Colonic mucosa (tissue), 4 donors: ENCODE data around the gene TRAP1. TPM values are rescaled to one million over a fixed set of nuclear protein-coding genes. Genes with fewer than 3 reads are reported as not detected.

Experiments used
- DNase-seq: peaks from one replicate; pipeline ENCODE4 v3.0.0-alpha.2; 2020
- H3K27ac ChIP-seq: fragments of 200-600 bp; one replicate; pipeline ENCODE4 v1.8.0; 2021
- H3K27me3 ChIP-seq: fragments of 200-600 bp; one replicate; pipeline ENCODE4 v1.8.0; 2021
- H3K36me3 ChIP-seq: fragments of 200-600 bp; one replicate; pipeline ENCODE4 v1.8.0; 2021
- H3K4me1 ChIP-seq: fragments of 200-600 bp; one replicate; pipeline ENCODE4 v1.8.0; 2021; ENCODE audit warnings: mild to moderate bottlenecking
- H3K4me3 ChIP-seq: fragments of 200-600 bp; one replicate; pipeline ENCODE4 v1.8.0; 2021
- H3K9ac ChIP-seq, 2 donors: one replicate each; pipeline ENCODE4 v1.7.0; 2013; ENCODE audit warnings: control low read depth in 2 of 2, low read depth in 2 of 2, low read length in 2 of 2
- H3K9me3 ChIP-seq: fragments of 200-600 bp; one replicate; pipeline ENCODE4 v1.8.0; 2021
- intact Hi-C: fragments of 100-400 bp; cut with DNase I; formaldehyde crosslinking; loops from one replicate; pipeline ENCODE4 v1.14.1; 2022
- total RNA-seq, 2 donors: library from RNA; stranded (reverse); fragmentation: NEBNext Ultra II Directional in 1 of 2; extraction: Animal tissue kit (Norgen Biotek cat#: 25700) in 1 of 2; gene quantifications; one replicate each; pipeline ENCODE4 v1.2.1, GENCODE V29; 2021
- TF ChIP-seq, protein P1 (sequence below): fragments of 200-600 bp; IDR thresholded peaks from one replicate; pipeline ENCODE4 v1.8.0; 2022; ENCODE audit warnings: antibody characterized with exemption, mild to moderate bottlenecking
- donor health status: healthy.
- donor health status: DM: no; HTN: no; CAD: no.
- donor health status: DM: no; HTN: no; CAD: no.

TRAP1 gene
- total RNA-seq, 2 donors from 2014 or later = 75.0 to 165 TPM

- TF ChIP-seq, protein P1, sequence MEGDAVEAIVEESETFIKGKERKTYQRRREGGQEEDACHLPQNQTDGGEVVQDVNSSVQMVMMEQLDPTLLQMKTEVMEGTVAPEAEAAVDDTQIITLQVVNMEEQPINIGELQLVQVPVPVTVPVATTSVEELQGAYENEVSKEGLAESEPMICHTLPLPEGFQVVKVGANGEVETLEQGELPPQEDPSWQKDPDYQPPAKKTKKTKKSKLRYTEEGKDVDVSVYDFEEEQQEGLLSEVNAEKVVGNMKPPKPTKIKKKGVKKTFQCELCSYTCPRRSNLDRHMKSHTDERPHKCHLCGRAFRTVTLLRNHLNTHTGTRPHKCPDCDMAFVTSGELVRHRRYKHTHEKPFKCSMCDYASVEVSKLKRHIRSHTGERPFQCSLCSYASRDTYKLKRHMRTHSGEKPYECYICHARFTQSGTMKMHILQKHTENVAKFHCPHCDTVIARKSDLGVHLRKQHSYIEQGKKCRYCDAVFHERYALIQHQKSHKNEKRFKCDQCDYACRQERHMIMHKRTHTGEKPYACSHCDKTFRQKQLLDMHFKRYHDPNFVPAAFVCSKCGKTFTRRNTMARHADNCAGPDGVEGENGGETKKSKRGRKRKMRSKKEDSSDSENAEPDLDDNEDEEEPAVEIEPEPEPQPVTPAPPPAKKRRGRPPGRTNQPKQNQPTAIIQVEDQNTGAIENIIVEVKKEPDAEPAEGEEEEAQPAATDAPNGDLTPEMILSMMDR = no peak
- Histone ChIP-seq H3K9ac (no peak overlapping the region), H3K9me3 (no peaks in the 10 kb centered on the region), H3K27ac (no peak overlapping the region), H3K36me3 (no peaks in the 10 kb centered on the region), H3K27me3 (no peaks in the 10 kb centered on the region), H3K4me1 (peaks cover 3% of the 10 kb centered on the region), H3K4me3 (no peak overlapping the region)
- no peak for DNase-seq
- intact Hi-C loops = no loop called here
These were observed 3.6 kb downstream of the TRAP1 start for GRCh38 chr16:3713587-3714242.

DNA sequence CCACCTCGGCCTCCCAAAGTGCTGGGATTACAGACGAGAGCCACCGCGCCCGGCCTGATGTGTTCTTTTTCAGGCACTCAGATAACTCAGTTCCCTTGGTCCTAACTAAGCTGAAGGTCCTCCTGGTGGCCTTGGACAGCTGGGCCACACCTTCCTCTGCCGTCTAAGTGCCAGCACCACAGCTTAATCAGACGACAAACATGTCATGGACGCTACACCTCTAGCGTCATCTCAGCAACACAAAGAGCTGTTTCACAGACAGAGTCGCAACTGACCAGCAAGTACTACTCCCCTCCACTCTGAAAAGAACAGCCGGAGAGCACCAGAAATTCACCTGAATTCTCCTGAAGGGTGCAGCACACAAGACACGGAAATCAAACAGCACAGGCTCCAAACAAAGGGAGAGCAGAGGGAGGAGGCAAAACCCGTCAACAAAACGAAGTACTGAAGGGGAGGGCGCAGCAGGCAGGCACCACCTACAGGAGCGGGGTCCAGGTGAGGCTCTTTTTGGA is 4.4 kb downstream of the TRAP1 start:
- no peaks in the 10 kb centered on the region for H3K27me3 ChIP-seq
- TF ChIP-seq, protein P1 = no peak

GRCh38 chr16:3706253-3707012 is 10.9 kb downstream of the TRAP1 start:
- no peak overlapping the region for H3K27ac ChIP-seq
- H3K4me1 ChIP-seq = no peaks in the 10 kb centered on the region
- no peaks in the 10 kb centered on the region for H3K27me3 ChIP-seq
- TF ChIP-seq, protein P1 = no peak
- H3K4me3 ChIP-seq = no peak overlapping the region
- H3K36me3 ChIP-seq = no peaks in the 10 kb centered on the region
- intact Hi-C loops = no loop called here
- DNase-seq = no peak
- H3K9me3 ChIP-seq = no peaks in the 10 kb centered on the region
- no peak overlapping the region for H3K9ac ChIP-seq

More for the DNA sequence above, 4.4 kb downstream of the TRAP1 start:
- Histone ChIP-seq H3K27ac (no peak overlapping the region), H3K9me3 (no peaks in the 10 kb centered on the region), H3K36me3 (no peaks in the 10 kb centered on the region), H3K4me1 (peaks cover 3% of the 10 kb centered on the region), H3K9ac (no peak overlapping the region), H3K4me3 (no peak overlapping the region)
- intact Hi-C loops = no loop called here
- no peak for DNase-seq

DNA sequence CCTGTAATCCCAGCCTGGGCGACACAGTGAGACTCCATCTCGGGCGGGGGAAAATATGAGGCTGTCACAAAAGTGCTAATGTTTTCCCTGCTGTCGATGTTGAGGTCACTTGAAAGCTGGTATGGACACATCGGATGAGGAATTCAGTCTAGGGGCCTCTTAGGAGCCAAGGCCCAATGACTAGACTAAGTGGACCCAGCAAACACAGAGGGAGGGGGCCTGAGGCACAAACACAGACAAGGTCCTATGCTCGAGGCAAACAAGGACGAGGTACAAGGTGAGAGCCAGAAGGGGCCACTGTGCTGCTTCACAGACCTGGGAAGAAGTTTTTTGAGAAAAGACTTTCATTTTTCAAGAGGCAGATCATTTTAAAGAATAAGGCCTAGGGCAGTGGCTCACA is 15.2 kb downstream of the TRAP1 start:
- no peaks in the 10 kb centered on the region for H3K27me3 ChIP-seq
- TF ChIP-seq, protein P1 = no peak
- intact Hi-C loops = no loop called here
- H3K36me3 ChIP-seq = no peaks in the 10 kb centered on the region
- no peak for DNase-seq
- no peaks in the 10 kb centered on the region for H3K9me3 ChIP-seq
- H3K4me1 ChIP-seq = no peaks in the 10 kb centered on the region
- H3K27ac ChIP-seq = no peak overlapping the region
- no peak overlapping the region for H3K9ac ChIP-seq
- no peak overlapping the region for H3K4me3 ChIP-seq

DNA sequence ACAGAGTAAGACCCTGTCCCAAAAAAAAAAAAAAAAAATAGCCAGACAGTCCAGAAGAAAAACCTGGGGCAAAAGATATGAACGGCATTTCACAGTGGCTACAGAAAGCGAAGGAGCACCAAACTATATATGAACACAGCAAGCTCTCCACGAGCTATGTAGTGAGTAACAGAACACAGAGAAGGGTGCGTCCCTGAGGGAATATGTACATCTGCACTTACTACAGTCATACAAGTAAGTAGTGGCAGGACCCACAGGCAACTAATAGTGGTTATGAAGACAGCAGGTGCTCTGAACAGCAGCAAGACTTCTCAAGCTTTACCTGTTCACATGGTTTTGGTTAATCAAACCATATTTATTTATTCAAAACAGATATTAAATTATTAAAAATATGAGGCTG is 15.8 kb downstream of the TRAP1 start:
- H3K9me3 ChIP-seq = no peaks in the 10 kb centered on the region
- H3K36me3 ChIP-seq = no peaks in the 10 kb centered on the region
- TF ChIP-seq, protein P1 = no peak
- no peaks in the 10 kb centered on the region for H3K4me1 ChIP-seq
- H3K27me3 ChIP-seq = no peaks in the 10 kb centered on the region
- DNase-seq = no peak
- no peak overlapping the region for H3K27ac ChIP-seq
- H3K9ac ChIP-seq = no peak overlapping the region
- intact Hi-C loops = no loop called here
- no peak overlapping the region for H3K4me3 ChIP-seq
